Stimulated activated CD4-positive, alpha-beta T cell treated with anti-CD3 and anti-CD28 coated beads, Interleukin-4, amount 100 ng/mL, for 24 hours (primary cell): ENCODE data around the gene MTRR.

Source experiments
- DNase-seq: peaks from one replicate; pipeline ENCODE4 v3.0.0-alpha.2; 2020

MTRR gene

DNA sequence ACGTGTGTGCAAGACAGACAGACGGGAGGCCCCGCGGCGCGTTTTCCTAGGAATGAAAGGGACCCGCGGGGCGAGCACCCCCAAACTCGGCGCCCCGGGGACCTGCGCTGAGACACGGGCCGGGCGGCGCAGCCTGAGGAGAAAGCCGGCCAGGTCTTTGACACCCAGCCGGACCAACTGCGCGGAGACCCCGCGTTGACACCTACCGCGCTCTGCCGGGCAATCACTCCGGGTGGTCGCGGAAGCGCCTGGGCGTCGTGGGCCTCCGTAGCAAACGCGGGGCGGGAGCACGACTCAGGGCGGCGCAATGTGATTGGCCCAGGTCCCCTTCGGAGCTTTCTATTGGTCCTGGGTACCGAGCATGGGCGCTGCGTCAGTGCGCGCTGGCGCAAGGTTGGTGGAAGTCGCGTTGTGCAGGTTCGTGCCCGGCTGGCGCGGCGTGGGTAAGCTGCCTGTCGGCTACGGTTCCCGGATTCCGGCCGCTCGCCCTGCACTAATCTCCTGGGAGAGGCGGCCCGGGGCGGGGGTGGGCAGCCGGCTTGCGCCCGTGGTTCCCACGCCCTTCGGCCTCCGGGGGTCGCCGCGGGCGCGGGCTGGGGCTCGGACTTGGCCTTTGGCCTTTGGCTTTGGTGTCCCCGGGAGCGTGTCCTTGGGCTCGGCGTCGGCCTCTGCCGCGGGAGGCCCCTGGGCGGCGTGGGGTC is at the start of gene MTRR, which contains the start of gene FASTKD3:
TSS of gene MTRR (plus strand) at position 376 of the 701 bp plus-strand sequence. CDS start 1,647 bp downstream, outside the sequence.
TSS of gene FASTKD3 (minus strand) at position 259 of the 701 bp plus-strand sequence. CDS start 948 bp downstream, outside the sequence.
- DNase-seq = peak; percentile 91

DNA sequence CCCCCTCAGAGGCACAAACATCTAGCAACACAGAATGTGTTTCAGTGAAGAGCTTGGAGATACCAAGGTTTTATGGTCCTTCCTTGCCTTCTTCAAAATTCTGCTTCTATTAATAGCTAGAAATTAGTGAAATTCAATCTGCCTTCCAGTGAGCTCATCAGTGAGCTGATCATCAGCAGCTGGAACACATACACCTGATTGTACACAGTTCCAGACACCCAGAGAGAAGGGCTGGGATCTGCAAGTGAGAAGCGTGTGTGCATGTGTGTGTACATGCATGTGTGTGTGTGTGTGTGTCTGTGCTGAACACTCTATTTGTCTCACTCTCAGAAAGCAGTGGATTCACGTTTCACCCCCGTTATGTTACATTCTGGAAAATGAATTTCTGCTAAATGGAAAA is 46.5 kb upstream of the MTRR start:
- DNase-seq = no peak

DNA sequence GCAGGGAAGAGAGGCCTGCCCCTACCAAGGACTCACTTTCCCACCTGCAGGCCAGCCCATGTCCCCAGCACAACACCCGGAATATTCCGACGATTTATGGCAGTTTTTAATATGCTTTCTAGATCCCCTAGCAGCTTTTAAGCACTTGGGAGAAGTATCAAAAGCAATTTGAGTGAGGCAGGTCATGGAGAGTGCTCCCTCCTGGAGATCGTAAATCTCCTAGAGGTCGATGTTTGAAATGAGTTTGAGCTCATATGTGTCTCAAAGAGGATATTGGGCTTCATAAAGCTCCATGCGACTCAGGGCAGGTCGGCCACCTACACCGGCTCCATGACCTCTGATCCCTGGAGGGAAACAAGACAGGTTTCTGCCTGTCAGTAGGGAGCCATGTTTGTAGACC is 45.4 kb upstream of the MTRR start:
- no peak for DNase-seq

DNA sequence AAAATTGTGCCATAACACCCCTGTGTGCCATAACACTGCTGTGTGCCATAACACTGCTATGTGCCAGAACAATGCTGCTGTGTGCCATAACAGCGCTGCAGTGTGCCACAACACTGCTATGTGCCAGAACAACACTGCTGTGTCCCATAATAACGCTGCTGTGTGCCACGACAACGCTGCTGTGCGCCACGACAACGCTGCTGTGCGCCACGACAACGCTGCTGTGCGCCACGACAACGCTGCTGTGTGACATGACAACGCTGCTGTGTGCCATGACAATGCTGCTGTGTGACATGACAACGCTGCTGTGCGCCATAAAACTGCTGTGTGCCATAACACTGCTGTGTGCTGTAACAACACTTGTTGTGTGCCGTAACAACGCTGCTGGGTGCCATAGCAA is 44.0 kb upstream of the MTRR start:
- no peak for DNase-seq

DNA sequence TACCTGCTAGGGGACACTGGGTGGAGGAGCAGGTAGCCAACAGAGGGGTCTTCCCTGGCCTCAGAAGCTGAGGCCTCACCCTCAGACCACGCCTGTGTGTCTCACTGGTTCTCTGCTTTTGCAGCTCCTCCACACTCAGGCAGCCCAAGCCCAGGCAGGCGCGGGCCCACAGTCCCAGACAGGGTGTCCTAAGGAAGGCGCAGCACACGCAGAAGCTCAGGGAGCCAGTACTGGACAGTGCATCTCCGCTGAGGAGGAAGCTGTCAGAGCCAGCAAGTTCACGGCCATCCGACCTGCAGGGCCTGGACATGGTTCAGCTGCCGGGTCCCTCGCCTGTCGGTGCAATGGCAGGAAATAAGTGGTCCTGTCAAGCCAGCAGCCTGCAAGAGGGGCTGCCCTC is 43.3 kb upstream of the MTRR start:
- DNase-seq = no peak

DNA sequence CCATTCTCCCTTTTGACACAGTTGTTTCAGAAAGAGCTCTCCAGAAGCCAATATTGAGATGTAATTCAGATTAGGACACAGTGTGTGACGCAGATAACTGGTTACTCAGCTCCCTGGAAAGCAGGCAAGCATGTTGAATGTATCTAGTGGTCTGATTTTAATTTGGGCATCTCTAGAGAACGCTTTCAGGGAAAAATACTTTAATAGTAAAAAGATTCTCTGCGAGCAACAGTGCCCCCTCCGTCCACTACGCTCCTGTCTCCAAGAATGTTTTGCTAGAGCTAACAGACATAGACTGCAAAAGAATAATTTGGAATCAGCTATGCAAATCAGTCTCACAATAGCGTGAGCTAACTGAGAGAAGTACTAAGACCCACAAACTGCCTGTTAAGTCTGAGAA is 41.3 kb upstream of the MTRR start:
- no peak for DNase-seq

DNA sequence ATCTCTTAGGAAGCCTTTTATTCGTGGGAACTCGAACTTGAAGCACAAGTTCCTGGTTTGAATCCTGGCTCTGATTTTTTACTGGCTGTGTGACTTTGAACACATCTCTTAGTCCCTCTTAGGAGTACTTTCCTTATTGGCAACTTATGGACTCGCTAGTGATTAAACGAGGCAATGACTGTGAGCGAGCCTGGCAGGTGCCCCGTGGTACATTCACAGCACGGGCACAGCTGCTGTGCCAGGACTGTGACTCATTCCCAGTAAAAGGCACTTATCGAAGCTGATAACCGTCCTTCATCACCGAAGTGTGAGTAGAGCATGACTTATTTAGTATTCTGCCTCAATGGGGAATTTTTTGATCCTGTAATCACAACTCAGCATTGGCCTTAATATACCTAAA is 40.7 kb upstream of the MTRR start:
- DNase-seq = no peak

DNA sequence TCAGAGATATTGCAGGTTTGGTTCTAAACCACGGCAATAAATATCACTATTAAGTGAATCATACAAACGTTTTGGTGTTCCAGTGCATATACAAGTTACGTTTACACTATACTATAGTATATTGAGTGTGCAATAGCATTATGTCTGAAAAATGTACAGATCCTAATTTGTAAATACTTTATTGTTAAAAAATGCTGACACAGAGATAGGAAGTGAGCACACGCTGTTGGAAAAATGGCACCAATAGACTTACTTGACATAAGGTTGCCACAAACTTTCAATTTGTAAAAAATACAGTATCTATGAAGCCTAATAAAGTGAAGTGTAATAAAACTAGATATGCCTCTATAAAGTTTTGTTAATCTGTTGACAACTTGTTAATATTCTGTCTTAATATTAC is 34.0 kb upstream of the MTRR start:
- no peak for DNase-seq

DNA sequence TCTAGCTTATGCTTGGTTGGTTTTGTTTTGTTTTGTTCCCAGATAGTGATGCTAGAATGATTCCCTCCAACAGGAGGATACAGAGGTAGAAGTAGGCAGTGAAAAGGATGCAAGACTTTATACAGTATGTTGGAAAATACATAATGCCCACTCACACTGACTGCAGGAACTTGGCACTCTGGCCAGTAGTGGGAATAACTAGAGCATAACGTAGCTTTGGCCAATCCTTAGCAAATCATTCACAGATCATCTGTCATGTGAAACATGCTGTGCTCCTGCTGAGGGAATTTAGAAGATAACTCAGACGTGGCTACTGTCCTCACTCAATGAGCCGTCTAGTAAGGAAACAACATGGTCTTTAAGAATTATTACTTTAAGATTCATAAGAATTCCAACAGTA is 31.5 kb upstream of the MTRR start:
- DNase-seq = no peak

DNA sequence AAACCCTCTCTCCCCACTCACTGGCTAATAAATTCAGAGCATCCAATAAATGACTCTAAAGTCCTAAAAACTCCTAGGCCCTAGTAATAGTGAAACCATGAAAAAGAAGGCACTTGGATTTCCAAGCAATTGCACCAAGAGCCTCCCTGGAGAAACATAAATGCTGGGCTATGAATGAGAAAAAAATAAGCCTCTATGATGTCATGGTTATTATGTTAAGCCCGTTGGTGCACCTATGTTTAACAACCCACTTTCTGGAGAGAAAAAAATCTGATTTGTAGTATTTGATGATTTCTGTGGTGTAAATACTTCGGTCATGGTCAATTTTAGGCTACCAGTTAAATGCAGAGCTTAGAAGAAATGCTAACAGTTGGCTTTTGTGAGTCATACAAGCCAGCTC is 26.4 kb upstream of the MTRR start:
- DNase-seq = no peak

DNA sequence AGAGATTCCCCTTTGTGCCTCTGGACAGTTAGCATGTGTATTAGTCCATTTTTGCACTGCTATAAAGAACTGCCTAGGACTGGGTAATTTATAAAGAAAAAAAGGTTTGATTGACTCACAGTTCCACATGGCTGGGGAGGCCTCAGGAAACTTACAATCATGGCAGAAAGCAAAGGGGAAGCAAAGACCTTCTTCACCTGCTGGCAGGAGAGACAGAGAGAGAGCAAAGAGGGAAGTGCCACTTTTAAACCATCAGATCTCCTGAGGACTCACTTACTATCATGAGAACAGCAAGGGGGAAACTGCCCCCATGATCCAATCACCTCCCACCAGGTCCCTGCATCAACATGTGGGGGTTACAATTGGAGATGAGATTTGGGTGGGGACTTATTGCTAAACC is 24.0 kb upstream of the MTRR start:
- DNase-seq = no peak

DNA sequence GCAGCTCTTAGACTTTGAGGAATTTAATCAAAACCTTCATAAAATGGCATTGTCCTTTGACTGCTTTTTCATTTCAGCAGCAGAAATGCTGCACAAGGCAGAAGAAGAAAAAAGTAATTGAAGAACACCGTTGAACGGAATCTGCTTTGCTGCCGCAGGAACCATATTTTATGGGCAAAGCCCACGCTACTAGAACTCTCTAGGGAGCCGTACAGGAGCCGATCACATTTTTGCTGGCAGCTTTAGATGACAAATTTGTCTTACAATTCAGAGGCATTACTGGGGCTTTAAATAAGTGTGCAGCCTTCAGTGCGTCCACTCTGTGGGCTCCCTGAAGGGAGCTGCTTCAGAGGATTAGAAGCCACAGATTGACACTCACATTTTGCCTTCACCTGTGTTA is 23.4 kb upstream of the MTRR start:
- no peak for DNase-seq

DNA sequence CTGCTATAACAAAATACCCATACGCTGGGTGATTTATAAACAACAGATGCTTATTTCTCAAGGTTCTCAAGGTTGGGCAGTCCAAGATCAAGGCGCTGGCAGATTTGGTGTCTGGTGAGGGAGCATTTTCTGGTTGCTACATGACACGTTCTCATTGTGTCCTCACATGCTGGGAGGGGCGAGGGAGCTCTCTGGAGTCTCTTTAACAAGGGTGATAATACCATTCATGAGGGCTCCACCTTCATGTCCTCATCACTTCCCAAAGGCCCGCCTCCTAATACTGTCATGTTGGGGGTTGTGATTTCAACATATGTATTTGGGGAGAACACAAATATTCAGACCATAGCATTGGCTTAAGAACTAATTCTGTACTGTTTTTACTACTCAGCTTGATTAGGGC is 22.6 kb upstream of the MTRR start:
- no peak for DNase-seq

DNA sequence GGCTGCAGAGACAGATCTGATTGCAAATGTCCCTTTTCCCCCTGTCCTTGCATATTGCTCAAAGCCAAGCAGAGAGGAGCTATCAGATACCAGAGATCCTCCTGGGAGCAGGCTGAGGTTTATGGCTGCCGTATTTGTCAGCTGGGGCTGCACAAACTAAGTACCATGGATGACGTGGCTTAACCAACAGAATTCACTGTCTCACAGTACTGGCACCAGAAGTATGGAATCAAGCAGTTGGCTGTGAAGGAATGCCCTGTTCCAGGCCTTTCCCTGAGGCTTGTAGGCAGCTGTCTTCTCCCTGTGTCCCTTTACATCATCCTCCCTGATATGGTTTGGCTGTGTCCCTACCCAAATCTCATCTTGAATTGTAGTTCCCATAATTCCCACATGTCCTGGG is 20.7 kb upstream of the MTRR start:
- DNase-seq = no peak

DNA sequence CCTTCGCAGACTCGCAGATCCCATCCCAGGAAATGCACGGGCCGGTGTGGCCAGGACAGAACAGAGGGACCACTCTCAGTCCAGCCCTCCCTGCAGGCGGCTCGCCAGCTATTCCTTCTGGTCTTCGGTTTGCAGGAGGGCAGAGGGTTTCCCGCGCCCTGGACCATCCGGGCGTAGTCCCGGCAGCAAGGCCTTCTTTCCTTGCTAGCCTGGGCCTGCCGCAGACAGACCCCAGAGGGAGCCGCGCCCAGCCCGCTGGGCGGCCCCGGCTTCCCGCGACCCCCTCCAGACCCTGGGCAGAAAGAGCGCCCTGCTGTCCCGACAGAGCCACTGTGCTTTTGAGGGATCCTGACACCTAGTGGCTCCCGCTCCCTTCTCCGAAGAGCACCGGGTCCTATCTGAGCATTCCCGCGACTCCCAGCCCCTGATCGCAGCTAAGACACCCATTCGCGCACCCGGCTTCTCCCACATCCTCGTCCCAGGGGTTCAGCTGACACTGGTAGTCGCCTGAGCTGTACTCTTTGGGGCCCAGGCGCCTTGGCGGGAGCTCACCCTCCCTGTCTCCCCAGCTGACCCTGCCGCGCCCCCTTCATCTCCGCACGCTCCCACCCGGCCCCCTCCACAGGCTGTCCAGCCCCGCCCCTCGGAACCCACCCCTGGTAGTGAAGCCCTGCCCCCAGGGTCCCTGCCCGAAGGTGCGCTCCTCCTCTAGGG is 19.1 kb upstream of the MTRR start:
- no peak for DNase-seq

DNA sequence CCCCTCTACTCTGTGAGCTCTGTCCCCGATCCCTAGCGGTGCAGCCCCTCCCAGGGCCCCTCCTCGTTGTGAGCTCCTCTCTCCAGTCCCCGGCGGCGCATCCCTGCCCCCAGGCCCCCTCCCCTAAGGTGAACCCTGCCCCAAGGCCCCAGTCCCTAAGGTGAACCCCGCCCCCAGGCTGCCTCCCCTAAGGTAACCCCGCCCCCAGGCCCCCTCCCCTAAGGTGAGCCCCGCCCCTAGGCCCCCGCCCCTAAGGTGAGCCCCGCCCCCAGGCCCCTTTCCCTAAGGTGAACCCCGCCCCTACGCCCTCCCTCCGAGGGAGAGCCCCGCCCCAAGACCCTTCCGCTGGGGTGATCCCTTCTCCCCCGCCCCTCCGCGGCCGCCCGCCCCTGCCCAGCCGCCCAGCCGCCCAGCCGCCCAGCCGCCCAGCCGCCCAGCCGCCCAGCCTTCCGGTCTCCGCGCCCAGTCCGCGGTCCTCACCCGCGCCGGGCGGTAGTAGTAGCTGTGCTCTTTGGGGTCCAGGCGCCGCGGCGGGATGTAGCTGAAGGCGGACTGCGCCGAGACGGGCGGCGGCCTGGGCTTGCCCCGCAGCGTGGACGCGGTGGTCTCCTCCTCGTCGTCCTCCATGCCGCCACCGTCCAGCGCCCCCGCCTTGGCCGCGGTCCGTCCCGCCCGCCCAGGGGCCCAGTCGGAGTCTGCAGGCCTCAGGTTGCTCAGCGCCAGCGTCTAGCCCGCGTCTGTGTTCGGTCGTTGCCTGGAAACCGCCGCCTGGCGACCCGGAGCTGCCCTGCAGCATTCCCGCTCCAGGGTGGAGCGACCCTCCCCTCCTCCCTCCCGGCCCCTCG is 18.3 kb upstream of the MTRR start, which contains the start of gene CFAP90:
TSS of gene CFAP90 (minus strand) at position 739 of the 845 bp plus-strand sequence. CDS start at position 627, 112 bp downstream.
- no peak for DNase-seq

DNA sequence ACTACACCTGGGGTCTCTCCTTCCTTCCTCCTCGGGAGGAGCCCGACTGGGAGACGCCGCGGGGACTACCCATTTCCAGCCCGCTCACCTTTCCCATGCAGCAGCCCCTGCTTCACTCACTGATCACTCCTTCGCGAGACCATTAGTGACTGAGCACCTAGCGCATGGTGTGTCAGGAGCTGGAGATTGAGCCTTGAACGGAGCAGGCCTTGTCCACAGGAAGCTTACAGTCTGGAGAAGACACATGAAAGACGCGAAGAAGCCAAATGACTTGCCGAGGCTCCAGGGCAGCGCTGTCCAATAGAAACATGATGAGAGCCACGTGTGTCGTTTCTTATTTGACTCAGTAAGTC is 17.7 kb upstream of the MTRR start:
- DNase-seq = no peak

DNA sequence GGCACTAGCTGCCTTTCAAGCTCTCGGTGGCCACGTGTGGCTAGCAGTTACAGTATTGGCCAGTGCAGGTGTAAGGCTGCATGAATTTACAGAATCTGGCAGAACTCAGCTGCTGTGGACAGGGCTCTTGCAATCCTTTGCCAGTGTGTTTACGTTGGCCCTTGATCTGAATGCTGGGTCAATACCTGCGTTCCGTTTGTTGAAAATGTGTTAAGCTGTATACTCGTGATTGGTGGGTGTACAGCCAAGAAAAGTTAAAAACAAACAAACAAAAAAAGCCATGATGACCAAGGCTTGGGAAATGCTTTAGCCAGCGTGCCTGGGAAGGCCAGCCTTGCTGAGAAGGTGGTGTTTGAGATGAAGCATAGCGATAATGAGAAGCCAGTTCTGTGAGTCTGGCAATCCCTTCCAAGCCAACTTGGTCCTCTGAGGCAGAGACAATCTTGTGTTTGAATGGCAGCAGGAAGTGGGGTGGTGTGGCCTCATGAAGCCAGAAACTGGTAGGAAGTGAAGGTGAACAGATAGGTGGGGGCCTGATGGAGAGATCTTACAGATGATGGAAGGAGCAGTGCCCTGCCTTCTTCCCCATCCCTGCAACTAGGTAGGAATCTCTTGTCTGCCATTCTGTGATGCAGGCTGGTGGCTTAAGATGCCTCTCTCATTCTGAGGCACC is 17.2 kb upstream of the MTRR start:
- no peak for DNase-seq

DNA sequence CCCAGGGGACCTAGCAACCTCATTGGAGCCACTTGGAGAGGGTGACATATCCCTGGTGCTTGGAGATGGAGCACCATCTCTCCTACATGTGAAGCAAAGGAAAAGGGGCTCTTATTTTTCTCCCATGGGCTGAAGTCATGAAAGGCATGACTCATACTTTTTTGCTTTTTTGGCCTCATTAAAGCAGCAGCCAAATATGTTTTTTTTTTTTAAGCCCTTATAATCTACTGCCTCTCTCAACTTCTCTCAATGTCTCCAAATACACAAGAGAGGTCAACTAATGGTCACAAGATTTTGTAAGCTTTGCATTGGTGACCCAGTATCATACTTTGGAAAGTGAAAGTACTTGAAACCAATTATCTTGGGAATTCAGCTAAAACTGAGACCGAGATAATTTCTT is 16.4 kb upstream of the MTRR start:
- DNase-seq = no peak

DNA sequence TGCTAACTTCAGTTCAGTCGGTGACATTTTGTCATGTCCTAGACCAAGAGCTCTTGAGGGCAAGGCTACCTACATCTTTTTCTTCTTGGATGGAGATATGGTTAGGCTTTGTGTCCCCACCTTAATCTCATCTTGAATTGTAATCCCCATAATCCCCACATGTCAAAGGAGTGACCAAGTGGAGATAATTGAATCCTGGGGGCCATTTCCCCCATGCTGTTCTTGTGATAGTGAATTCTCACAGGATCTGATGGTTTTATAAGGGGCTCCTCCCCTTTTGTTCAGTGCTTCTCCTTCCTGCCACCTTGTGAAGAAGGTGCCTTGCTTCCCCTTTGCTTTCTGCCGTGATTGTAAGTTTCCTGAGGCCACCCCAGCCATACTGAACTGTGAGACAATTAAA is 16.0 kb upstream of the MTRR start:
- DNase-seq = no peak

DNA sequence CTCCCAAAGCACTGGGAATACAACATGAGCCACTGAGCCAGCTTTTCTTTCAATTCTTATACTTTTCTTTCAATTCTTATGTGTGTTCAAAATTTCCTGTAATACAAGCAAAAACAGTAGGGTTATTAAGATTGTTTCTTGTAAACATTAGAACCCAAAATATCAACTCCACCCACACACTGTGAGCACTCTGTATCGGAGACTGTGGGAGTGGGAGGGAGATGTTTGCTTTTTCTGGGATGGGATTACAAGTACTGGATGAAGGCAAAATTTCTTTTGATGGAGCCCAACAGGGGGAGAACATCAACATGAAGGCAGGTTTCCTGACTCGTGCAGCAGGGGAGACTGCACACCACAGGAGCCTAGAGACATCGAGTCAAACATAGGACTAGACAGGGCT is 13.3 kb upstream of the MTRR start:
- no peak for DNase-seq

DNA sequence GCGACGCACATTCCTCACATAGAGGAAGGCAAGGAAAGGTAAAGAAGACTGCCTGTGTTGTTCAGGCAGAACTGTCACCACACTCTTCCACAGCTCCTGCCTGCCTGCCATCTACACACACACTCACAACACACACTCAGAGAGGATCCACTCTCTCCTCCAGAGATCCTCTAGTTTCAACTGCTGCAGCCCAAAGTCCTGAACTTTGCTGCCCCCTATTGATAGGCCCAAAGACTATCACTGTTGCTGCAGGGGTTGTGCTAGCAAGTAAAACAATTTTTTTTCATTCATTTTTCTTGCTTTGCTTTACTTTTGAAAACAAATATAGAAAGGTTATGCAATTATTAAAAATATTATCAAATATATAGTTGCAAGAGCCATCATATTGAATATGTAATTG is 12.1 kb upstream of the MTRR start:
- peak; percentile 22 for DNase-seq

DNA sequence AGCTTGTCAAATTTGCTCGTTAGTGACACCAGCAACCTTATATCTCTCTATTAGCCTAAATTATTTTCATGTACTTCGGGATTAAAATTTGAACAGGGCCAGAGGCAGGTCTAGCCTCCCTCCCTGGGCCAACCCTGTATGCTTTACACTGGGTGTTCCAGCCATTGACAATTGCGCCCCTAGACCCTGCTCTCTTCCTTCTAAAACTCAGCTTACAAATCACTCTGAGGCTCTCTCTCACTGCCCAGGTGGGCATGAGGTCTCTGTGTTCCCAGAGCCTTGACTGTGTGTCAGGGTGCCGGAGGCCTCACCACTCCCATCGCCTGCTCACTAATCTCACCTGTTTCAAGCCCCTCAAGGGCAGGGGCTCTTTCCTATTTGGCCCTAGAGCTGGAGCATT is 11.6 kb upstream of the MTRR start:
- no peak for DNase-seq
